ENCODE results near the gene ZNRF3. TPM values are rescaled to one million over a fixed set of nuclear protein-coding genes. Genes with fewer than 3 reads are reported as not detected.
"Not testable (repeated sequence)": the region's sequence is repeated elsewhere in the genome, so short reads cannot be mapped to it uniquely, and the experiment has no call there.

Gene ZNRF3
- total RNA-seq, 1 donor from 2014 or later: 8.1 TPM

DNA sequence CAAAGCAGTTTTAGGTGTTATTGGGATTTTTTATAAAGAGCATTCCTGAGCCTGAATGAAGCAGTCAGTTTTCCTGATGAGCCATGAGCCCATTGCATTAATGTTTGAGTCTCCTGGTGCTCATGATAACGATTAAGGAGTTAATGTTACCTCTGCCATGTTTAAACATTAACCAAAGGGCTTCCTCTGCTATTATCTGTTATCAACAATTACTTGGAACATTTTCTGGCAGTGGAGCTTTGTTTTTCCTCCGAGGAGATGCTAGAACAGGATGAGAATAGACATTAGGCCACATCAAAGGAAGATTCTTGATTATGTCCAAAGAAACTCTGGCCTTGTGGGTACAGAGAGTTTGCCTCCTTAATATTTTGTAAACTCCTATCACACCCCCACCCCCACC is 49.9 kb downstream of the ZNRF3 start:
- no peak for DNase-seq

DNA sequence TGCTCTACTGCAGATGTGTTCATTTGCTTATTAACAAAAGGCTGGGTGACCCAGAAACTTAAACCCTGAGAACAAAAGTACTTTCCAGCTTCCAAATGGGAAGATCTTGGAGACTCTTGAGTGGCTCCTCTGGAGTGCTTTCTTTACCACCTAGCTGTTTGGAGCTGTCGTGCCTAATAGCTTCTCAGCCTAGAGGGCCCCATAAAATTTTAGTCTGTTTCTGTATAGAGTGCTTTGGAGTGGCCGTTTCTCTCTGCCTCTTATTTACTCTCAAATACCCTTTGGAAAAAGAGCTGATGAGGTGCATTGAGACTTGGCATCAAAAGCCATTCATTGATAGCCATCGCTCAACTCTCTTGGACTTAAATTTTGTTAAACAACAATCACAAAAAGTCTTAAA is 50.7 kb downstream of the ZNRF3 start:
- DNase-seq: no peak

DNA sequence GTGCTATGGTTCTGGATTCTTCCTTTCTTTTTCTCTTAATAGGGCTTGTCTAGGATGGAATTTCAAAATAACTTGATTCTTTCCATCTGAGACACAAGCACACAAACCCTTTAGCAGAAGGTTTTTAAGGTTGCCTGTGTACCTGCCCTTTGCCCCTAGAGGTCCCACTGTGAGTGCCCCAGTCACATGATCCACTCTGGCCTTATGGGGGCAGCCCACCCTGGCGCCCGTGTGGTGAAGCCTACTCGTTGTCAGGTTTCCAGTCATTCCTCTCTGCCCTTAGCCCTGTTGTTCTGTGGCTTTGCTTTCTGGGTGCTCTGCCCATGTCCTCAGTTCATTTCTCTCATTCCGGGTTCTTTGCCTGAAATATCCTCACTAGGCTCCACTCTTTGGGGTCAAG is 51.8 kb downstream of the ZNRF3 start:
- DNase-seq: no peak

DNA sequence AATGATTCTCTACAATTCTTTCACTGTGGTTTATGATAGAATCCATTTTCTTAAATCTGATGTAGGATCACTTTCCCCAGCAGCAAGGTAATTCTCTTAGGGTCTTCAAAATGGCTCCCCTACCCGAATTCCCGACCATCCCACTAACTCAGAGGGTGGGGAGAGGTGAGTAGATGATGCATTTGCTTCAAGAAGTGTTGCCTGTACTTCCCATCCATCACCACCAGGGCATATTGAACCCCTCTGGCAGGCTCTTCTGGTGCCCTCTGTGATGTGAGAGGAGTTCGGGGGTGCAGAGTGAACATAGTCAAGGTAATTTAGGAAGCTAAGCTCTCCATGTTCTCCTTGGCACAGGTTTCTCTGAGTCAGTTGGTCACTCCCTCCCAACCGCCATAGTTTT is 52.3 kb downstream of the ZNRF3 start:
- DNase-seq: no peak

DNA sequence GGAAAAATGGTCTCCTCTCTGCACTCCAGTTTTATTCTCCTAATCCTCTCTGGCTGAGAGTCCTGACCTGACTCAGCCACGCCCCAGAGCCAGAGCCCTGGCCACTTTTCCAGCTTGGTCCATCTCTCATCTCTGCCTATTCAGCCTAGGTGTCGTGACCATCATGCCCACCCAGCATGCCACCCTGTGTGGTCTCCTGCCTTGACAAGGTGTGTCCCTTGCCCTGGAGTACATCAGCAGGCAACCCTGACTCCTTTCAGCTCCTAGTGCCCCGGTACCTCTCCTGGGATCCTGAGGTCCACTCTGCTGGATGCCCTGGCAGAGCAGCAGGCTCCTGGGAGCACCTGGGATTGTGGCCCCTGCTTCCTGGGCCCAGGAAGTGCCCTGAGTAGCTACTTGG is 52.8 kb downstream of the ZNRF3 start:
- no peak for DNase-seq

DNA sequence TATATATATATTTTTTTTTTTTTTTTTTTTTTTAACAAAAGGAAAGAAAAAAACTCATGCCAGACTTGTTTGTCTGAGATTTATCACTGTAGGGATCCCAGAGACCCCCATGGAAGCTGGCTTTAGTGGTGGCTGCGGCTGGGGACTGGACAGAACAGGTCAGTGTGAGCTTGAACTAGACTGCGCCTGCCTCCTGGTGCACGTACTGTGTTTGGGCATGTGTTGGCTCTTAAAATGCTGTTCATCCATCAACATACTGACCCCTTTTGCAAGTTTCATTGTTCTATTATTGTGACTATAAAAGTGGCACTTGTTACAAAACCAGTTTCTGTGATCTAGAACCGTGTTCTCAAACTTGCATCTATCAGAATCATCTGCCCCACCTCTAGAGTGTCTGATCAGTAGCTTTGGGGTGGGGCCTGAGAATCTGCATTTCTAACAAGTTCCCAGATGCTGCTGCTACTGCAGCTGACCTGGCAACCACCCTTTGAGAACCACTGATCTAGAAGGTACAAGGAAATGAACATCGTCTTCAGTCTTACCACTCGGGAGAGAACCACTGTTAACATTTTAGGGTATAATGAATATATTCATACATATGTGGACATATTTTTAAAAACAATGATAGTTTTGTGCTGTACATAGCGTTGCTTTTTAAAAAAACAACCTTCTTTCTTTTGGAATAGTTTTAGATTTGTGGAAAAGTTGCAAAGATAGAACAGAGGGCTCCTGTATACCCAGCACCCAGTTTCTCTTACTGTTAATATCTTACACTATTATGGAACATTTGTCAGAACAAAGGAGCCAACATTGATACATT is 54.0 kb downstream of the ZNRF3 start:
- DNase-seq: no peak

DNA sequence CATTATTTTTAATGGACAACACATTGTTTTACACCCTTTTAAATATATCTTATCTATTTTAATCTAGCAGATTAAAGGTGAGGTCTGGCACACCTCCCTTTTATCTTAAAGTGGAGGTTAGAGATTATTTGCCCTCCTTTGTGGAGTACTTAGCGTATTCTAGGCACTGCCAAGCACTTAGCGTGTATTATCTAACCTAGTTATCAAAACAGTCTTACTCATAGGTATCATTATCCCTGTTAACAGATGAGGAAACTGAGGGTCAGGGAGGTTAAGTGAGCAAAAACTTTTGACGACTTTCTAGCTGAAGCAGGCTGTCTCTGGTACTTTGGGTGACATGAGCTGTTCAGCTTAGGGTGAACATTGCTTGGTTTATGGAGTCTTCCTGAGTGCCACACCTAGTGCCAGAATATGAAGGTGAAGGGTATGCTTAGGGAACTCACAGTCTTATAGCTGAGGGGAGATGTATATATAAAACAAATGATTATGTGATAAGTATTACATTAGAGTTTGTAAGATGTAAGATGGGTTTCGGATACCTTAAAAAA is 55.0 kb downstream of the ZNRF3 start:
- no peak for DNase-seq

DNA sequence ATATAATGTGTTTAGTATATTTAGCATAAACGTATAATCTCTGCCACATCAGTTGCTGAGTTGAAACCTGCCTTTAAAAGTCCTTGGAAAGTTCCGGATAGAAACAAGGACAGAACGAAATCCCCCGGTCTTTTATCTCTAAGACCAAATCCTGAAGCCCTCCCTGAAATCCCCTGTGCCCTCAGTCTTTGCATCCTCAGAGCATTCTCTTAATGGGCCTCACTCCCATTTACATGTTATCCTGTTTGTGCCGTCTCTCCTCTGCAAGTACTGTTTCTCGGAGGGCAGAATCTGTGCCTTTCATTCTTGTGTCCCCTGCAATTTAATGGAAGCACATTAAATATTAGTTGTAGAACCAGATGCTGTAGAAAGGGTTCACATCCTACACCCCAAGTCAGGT is 56.0 kb downstream of the ZNRF3 start:
- DNase-seq: no peak

DNA sequence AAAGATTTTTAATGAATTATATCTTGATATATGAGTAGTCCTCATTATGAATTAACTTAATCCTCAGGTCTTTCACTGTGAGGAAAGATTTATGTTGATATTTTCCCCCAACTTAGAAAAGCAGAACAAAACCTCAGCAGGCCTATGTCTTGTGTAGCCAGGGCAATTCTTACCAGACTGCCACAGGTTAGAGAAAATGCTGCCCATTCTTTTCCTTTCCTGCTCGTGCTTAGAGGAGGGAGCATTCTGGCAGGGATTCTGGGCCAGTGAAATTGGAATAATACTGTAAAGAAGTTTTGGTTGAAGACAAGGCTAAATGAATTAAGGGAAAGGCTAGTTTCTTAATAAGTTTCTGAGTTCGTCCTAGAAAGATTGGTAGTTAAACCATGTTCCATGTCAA is 56.6 kb downstream of the ZNRF3 start:
- DNase-seq: no peak

DNA sequence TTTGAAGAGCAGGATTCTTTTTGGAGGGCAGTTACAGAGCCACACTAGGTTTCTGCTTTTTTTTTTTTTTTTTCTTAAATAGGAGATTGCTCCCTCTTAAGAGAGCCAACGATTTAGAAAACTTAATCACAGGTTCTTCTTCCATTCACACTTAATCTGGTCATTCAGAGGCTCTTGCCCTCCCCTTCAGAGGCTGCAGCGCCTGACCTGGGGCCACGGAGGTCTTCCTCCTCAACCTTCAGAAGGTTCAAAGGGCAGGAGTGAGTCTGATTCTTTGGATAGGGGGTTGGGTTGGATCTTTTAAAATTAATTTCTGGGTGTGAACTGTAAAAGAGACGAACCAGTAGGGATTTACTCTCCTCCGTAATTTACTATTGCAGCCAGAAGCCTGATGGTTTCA is 57.1 kb downstream of the ZNRF3 start:
- no peak for DNase-seq

DNA sequence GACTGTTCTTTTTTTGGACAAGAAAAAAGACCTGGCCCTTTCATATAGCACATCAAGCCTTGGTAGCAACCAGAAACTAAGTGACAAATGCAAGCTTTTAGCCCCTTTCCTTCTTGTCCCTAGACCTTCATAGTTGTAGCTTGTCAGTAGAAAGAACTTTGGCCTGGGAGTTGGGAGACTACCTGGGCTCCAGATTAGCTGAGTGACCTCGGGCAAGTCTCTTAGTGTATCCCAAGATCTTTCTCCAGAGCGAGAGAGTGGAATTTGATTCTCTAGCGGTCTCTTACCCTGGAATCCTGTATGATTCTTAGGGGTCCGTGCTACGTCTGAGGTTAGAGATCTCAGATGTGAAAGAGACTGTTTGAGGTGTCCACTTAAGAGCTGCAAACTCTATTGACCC is 59.0 kb downstream of the ZNRF3 start:
- no peak for DNase-seq

DNA sequence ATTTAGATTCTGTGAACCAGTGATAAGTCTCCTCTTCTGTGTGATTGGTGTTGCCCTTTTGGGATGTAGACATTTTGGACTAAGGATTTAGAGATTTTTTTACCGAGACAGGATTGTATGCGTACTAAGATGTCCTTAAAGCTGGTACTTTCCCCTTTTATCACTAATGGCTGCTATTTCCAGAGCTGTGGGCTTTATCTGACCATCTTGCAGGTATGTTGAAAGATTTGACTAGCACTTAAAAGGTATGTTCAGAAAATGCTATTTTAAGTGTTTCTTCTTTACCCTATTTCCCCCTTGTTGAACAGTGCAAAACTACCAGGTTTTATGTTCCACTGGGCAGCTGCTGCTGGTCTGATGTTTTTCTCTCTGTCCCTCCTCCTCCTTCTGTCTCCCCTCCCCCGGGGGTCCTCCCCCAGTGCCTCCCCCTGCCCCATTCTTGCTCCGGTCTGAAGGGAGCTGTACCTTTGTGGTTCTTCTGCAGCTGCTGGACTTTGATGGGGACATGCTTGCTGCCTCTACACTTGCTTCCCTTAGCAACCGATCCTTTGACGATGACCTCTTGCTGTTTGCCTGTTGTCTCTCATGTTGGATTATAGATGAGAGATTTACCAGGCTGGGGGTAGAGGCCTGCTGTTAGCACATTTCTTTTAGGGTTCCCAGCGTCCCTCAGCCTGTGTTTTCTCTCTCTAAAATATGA is 59.6 kb downstream of the ZNRF3 start:
- no peak for DNase-seq

DNA sequence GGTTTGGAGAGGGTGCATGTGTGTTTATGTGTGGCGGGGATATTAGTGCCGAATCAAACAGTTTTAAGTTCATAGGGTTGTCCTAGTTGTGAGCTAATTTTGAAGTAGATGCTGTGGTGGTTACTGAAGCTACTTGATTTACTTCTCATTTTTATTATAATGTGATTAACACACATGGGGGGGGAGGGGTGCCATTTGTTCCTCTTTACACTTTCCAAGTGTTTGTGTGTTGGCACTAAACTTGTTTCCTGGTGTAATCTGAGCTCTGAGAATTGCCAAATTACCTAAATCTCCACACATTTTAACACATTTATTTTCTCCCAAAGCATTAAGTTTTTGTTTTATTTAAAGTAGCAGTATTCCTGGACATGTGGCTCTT is 60.1 kb downstream of the ZNRF3 start:
- DNase-seq: no peak

DNA sequence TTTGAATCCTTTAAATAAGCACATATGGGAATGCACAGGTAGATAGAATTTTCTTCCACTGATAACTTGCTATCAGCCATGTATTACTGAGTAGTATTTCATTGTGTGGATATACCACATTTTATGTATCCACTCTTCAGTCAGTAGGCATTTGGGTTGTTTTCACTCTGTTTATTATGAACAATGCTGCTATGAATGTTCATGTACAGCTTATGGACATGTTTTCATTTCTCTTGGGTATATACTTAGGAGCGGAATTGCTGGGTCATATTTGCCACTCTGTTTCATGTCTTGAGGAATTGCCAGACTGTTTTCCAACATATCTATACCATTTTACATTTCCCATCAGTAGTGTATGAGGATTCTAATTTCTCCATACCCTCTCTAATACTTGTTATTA is 63.8 kb downstream of the ZNRF3 start:
- no peak for DNase-seq

DNA sequence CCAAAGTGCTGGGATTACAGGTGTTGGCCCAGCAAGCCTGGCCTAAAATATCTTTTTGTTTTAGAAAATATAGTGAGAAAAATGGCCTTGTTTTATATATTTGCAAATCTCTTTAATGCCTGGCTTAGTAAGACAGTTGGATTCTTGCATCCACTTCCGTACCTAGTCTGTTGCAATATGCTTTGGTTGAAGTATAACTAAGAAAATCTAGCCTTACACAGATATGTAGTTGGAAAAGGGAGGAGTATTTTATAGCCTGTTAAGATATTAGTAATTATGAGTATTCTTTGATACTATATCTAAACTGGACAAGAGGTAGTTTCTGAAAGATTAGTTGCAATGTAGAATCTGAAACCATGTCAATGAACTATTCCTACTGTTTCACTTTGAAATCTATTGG is 65.1 kb downstream of the ZNRF3 start:
- no peak for DNase-seq

DNA sequence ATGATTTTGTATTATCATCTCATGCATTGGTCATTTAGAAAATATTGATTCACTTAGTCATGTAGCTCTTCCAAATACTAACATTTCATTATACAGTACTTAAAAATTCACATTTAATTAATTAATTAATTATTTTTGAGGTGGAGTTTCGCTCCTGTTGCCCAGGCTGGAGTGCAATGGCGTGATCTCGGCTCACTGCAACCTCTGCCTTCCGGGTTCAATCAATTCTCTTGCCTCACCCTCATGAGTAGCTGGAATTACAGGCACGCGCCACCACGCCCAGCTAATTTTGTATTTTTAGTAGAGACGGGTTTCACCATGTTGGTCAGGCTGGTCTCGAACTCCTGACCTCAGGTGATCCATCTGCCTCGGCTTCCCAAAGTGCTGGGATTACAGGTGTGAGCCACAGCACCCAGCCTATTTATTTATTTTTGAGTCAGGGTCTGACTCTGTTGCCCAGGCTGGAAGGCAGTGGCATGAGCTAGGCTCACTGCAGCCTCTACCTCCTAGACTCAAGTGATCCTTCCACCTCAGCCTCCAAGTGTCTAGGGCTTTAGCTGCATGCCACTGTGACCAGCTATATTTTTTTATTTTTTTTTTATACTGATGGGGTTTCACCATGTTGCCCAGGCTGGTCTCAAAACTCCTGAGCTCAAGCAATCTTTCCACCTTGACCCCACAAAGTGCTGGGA is 65.6 kb downstream of the ZNRF3 start:
- DNase-seq: not testable (repeated sequence)

DNA sequence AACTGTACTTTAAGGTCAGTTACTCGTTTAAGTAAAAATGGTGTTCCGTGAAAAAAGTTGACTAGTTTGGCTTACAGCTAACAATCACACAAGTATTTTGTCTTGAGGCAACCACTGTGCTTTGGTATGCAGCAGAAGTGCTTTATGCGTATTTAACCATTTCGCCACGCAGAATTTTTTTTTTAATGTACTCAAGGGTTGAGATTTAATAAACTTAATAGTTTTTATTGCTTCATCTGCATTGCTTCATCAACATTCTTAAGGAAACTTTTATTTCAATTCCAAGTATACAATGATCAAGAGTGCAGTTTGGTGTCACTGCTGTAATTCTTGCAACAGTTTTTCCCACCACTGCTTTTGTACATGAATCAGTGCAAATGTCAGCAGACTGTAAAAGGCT is 66.4 kb downstream of the ZNRF3 start:
- DNase-seq: no peak

DNA sequence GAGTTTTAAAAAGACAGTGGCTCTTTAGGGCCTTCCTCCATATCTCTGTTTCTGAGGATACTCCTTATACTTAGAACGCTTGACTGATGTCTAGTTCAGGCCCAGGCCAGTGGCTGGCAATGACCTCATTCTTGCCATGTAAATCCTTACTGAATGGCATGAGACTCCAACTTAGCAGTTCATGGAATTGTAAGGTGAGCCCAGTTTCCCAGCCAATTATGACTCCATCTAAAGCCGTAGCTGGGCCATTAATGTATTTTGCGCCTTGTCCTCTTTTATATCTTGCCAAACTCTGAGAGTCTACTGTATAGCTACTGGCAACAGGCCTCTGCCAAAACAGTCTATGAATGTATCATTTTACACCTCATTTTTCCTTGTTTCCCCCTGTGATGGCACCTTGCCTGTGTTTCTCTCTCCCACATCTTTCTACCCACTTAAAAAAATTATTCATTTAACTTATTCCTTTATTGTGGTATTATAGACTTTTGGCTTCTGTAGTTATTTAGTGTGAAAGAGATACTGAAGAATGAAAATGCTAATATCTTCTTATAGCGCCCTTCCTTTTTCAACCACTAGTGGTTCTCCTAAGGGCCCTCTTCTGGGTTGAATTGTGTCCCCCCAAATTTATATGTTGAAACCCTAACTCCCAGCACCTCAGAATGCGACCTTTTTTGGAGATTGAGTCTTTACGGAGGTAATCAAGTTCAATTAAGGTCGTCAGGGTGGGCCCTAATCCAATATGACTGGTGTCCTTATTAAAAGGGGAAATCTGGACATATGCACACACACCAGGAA is 67.4 kb downstream of the ZNRF3 start:
- DNase-seq: no peak

DNA sequence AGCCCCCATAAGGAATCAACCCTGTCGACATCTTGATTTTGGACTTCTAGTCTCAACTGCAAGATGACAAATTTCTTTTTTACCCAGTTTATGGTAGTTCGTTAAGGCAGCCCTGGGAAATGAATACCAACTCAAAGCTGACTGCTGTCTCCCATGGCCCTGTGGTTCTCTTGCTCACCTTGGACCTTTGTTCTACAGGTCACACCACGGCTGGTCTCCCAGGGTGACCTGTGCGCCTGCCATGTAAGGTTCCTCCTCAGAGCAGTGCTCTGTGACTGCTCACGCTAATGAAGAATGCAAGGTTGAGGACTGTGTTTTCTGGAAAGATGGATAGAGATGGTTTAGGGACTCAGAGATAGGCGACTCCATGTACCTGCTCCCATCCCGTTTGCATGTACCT is 68.2 kb downstream of the ZNRF3 start:
- DNase-seq: no peak

DNA sequence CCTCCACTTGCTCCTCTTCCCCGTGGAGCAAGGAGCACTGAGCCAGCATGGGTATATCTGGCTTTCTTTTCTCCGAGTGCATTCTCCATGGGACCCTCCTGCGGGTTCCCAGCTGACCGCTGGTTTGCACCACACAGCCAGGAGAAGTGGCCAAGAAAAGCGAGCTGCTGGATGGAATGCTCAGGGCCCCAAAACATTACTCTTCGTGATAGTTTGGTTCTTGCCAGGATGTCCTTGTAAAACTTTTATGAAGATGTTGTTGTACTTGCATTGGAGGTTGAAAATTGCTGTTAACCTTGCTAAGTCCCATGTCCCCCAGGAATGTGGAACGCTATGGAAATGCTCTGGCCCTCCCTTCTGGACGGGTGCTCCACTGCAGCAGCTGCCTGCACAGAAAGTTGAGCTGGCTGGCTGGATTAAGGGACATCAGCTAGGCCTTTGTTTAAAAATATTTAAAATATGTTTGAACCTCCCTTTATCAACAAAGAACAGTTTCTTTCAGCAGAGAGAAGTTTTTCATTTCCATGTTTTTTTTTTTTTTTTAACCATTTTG is 68.7 kb downstream of the ZNRF3 start:
- no peak for DNase-seq

DNA sequence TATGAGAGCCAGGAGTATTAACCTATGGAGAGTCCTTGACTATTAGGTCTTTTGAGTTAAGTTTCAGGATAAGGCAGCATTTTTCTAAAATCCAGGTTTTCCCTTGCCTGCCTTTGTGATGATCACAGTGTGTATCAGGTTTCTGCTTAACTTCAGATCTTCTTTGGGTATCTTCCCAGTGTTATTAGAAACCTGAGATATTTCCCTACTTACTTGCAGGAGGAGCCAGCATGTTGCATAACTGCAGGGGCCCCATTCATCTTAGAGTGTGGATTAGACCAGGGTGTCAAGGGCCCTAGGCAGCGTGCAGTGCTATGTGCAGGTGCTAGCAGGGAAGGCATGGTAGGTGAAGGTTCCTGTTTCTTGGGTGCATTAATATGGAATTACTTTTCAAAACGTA is 69.5 kb downstream of the ZNRF3 start:
- DNase-seq: no peak

DNA sequence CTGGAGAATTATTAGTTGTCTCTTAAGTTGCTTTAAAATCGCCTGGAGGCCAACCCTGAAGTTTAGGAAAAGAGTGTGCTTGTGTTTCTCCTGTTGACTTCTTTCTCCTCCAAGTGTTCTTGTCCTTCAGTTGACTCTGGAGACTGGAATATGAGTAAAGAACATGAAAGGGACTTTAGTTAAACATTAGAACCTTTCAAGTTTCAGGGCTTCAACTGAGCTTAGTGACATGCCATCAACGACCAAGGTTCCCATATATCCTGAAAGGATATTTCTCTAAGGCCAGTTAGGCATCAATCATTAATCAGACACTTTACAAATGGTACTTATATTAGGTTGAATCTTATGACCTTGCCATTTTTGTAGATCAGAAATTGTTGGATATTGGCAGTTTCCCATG is 70.0 kb downstream of the ZNRF3 start:
- no peak for DNase-seq

All from occipital lobe (tissue), 2 donors.